HG02678 (cell line): Measurements from ENCODE around the gene IL1RN.
A peak's percentile ranks its signal among the peaks of the same experiment; 100 is the strongest.

Source experiments
- ATAC-seq: cut with Tn5 transposase; IDR thresholded peaks from one replicate; pipeline ENCODE4 v1.9.1; 2021; ENCODE audit warnings: mild to moderate bottlenecking, moderate library complexity; ENCODE audit not compliant: unreplicated experiment

IL1RN gene

DNA sequence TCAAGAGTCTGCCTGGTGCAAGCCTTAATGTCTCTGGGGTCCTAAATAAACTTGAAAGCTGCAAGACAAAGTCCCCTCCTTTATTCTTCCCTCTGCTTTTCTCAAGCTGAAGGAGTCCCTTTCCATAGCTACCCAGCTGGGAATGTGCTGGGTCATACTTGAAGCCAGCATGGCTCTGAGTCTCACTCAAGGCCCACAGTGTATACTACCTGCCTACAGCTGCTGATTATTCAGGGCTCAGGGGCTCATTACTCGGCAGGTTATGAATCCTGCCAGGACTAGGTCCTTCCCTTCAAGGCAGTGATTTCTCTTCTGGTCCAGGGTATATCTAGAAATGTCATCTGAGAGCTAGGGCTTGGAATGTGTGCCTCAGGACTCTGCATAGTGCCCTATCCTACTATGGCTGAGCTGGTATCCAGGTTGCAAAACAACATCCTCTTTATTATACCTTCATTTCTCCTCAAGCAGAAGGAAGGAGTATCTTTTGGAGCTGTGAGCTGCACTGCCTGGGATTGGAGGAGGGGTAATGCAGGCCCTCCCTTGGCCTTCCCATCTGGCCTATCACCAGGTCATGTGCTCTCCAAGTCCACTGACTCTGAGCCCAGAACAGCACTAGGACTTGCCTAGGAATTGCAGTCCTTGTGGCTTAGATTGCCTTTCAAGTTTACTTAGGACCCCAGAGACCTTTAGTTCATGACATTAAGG lies 22.3 kb downstream of the IL1RN start:
- ATAC-seq = no peak

DNA sequence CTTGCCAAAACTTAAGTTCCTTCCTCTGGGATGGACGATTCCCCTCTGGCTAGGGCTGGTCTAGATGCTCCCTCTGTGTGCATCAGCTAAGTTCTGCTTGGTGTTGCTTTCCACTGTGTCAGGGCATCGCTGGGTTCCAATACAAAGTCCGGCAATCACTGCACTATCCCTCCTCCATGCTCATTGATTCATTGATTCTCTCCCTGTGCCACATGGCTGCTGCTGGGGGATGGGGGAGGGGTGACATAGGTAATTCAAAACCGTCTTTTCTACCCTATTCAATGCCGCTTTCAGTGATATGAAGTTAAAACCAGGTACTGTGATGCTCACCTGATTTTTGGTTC lies 22.8 kb downstream of the IL1RN start:
- no peak for ATAC-seq

DNA sequence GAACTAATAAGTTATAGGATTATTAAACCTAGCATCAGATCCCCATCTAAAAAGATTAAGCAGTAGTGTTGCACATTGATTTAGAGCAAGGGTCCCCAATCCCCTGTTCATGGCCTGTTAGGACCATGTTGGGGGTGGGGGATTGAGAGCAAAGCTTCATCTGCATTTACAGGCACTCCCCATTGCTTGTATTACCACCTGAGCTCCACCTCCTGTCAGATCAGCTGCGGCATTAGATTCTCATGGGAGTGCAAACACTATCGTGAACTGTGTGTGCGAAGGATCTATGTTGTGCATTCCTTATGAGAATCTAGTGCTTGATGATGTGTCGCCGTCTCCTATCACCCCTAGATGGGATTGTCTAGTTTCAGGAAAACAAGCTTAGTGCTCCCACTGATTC lies 27.9 kb downstream of the IL1RN start:
- ATAC-seq = no peak

DNA sequence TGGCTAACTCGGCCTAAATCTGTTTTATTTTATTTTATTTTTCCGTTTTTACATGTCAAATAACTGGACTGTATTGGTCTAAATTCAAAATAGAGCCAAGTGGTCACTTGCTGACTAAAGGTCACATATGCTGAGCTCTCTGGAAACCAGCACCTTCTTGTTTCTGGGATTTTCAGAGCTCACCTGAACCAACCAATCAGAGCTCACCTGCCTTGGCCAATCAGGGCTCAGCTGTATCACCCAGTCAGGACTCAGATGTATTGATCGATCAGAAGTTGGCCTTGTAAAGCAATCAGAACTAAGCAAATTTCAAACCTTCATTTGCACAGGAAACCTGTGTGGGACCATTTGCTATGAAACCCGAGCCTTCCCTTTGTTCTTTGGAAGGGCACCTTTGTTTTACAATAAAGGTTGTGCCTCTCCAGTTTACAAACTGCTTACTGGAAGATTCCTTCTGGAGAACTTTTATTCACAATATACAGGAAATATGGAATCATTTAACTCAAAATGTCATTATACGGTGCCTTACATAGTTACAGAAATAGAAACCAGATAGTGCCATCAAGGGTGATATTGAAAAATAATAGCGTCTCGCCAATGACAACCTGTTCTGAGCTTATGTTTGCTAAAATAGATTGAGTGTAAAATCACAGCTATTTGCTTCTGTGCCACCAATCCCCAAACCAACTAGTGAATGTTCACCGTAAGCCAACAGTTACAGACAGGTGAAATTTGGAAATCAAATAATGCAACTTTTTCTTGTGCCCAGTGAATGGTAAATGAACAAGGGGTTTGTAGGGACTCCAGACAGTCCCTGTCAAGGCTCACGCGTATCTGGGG lies 29.1 kb downstream of the IL1RN start:
- ATAC-seq = no peak

DNA sequence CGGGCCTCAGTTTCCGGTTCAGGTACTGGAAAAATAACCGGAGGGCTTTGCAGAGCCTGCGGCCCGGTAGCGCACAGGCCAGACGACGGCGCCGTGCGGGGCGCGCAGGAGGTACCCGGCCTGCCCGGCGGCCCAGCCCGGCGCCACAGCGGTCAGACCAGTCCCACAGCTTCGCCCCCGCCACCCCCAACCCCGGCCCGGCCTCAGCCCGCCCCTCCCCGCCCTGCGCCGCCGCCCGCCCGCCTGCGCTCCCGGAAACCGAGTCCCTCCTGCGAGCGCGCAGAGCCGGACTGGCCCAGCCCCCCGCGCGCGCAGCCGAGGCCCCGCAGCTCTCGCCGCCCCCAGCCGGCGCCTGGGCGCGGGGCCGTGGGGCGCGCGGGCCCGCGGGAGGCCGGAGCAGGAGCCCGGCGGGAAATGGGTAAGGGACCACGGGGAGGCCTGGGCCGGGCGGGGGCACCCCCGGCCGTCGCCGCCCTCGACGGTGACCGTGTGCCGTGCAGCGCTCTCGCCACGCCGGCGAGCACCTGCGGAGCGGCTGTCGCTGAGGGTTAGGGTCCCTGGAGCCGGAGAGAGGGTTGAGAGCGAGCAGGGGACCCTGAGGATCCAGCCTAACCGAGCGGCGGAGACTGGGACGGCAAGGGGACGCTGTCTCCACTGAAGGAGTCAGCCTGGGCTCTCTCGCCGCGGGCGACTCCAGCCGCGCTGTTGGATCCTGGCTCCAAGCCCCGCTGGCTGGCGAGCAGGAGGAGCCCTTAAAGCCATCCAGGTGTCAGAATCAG lies 29.9 kb downstream of the IL1RN start:
- ATAC-seq = peak; percentile 70

DNA sequence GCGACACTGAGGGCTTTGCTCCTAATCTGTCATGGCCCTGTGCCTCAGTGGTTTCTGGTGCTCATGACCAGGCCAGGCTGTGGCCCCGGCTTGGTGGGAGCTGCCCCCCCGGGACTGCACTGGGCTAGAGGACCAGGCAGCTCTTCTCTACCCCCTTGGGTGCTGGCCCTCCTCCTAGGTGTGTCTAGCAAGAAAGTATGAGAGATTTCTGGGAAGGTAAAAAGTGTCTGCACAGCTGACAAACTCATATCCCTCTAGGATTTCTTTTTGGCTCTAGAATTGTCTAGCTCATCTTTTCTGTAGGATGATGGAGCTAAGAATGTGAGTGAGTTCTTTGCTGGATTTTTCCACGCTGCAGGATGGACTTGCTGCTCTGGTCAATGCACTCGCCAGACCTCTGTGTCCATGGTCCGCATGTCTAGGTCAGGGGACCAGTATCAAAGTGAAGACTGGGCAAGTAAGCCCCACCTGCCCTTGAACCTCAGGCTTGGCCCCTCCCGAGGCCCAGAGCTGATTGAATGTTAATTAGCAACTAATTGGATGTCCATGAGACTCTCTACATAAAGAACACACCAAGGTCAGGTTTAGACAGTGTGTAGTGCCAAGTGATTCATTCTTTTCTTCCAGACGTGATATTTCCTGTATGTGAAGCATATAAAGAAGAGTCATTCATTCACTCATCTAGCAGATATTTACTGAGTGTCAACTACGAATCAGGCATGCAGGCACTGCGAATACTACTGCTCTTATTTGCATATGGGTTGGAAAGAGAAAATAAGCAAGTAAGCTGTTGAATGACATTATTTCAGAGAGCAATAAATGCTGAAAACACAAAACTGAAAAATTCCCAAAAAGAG lies 30.7 kb downstream of the IL1RN start:
- no peak for ATAC-seq

DNA sequence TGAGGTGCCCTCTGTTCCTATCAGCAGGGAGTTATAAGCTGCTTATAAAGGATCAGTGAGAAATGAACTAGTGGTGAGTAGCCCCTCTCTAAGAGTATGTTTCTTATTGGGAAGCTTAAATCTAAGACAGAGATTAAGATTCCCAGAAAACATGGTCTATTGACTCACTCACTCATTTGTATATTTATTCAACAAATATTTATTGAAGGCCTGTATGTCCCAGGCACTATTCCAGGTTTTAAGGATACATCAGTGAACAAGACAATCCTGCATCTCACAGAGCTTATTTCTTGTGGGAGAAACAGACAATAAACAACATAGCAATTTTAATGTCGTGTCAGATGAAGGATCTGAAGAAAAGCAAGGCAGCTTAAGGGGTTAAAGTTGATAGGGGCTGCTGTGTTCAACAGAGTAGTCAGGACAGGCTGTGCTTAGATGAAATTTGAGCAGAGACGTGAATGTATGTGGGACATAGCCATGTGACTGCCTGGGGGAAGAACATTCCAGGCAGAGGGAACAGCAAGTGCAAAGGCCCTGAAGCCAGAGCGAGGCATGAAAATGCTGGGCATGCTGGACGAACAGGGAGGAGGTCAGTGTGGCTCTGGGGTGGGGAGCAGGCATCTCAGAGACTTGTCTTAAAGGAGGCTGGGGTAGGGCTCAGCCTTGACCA lies 31.6 kb downstream of the IL1RN start:
- ATAC-seq = no peak

DNA sequence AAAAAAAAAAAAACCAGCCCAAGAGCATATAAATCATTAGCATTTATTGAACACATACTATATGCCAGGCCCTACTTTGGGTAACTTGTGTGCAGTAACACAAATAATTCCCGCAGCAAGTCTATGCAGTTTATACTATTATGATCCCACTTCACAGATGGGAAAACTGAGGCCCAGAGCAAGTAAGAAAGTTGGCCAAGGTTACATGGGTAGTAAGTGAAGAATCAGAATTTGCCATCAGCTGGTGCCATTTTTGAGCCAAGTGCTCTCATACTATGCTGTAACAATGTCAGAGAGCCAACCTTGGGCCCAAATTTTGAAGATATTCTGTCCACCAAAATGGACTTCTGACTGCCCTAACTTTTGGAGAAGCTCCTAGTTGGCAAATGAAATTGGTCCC lies 32.9 kb downstream of the IL1RN start:
- ATAC-seq = no peak

DNA sequence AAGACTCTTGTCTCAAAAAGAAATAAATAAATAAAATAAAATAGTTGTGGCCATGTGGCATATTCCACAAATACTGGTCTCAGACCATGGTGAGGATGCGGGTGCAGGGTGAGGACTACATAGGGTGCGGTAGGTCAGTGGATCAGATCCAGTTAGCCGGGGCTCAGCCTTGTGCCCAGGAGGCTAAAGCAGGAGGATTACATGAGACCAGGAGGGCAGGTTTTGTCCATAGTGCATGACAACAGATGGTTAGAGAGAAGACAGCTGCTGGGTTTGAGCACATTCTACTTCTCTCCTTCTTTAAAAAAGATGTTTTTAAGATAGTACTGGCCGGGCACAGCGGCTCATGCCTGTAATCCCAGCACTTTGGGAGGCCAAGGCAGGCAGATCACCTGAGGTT lies 33.6 kb downstream of the IL1RN start:
- ATAC-seq = no peak

DNA sequence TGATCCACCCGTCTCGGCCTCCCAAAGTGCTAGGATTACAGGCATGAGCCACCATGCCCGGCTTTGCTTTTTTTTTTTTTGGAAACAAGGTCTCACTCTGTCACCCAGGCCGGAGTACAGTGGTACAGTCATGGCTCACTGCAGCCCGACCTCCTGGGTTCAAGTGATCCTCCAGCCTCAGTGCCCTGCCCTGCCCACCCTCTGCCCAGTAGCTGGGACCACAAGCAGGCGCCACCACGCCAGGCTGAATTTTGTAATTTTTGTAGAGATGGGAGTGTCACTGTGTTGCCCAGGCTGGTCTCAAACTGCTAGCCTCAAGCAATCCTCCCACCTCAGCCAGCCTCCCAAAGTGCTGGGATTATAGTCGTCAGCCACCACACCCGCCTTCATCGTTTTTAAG lies 34.8 kb downstream of the IL1RN start:
- ATAC-seq = no peak

DNA sequence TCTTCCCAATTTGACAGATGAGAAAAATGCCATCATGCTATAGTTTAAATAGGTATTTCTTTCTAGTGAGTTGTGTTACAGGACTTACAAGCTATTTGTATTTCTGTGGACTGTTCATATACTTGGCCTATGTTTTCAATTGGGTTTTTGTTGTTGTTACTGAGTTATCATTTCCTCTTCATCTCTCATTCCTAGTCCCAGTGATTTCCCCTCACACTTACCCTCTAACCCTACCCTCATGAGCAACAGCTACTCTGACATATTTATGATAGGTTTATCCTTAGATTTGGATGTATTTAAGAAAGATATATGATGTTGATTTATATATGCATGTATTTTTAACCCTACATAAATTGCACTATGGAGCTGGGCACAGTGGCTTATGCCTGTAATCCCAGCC lies 35.5 kb downstream of the IL1RN start:
- ATAC-seq = no peak

DNA sequence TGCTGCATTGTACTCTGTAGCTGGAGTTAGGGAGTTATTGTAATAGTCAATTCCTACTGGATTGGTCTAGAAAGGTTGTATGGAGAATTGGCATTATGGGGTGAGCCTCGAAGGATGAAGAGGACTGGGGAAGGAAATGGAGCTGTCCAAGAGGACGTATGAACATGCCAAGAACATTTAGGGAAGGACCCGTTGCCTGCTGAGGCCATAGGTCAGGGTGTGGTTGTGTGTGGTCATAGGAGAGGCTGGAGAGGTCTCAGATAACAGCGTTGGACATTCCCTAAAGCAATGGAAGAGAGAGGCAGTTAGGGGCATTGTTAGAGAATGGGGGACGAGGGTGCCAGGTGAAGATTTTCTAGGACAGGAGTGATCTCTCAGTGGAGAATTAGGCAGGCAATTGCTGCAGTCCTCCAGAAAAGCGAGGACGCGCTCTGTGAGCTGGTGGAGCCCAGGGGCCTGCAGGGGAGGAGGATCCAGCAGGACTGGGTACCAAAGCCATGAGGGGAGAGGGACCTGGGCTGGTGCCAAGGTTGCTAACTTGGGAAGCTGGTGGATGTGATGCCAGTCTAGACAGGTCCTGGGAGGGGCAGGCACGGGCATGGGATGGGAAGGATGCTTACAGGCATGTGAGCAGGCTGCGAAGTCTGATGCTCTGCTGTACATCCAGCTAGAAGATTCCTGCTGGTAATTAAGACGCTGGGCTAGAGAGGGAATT lies 37.0 kb downstream of the IL1RN start:
- no peak for ATAC-seq

DNA sequence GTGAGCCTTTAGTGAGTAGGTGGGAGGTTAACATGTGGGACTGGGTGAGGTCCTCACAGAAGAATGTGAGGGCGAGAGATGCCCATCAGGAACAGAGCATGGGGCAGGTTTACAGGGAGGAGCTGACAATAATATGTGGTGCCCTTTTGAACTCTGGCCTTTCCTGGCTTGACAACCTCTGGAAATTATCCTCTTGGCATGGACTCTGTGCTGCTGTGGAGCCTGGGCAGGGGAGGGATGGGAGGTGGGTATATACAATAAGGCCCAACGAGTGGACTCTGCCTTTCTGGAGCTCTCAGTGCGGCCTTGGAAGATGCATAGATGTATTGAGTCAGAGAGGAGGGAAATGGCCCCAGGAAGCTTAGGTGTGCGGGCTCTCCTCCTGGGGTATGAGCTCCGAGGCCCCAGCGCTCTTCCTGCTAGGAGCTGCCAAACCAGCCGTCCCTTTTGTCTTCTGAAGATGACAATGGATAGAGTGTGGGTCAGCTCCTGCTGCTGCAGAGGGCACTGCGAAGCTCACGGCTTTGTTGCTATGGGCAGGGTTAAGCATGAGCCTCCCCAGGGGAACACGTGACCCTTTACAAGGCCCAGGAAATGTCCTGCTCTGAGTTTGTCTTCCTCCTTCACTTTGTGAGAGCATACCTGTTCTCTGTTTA lies 37.7 kb downstream of the IL1RN start:
- no peak for ATAC-seq

DNA sequence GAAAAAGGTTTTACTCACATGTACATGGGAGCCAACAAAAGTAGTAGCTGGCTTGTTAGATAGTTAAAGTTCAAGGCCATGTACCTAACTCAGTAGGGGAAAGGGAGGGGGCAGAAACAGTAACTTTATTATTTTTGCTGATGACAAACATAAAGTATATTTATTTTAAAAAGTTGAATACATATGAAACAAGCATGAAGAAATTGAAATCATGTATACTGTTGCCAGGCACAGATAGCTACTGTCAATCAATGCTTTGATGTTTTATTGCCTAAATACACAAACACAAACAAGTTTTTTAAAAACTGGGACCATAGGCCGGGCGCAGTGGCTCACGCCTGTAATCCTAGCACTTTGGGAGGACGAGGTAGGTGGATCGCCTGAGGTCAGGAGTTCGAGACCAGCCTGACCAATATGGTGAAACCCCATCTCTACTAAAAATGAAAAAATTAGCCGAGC lies 38.8 kb downstream of the IL1RN start:
- no peak for ATAC-seq

DNA sequence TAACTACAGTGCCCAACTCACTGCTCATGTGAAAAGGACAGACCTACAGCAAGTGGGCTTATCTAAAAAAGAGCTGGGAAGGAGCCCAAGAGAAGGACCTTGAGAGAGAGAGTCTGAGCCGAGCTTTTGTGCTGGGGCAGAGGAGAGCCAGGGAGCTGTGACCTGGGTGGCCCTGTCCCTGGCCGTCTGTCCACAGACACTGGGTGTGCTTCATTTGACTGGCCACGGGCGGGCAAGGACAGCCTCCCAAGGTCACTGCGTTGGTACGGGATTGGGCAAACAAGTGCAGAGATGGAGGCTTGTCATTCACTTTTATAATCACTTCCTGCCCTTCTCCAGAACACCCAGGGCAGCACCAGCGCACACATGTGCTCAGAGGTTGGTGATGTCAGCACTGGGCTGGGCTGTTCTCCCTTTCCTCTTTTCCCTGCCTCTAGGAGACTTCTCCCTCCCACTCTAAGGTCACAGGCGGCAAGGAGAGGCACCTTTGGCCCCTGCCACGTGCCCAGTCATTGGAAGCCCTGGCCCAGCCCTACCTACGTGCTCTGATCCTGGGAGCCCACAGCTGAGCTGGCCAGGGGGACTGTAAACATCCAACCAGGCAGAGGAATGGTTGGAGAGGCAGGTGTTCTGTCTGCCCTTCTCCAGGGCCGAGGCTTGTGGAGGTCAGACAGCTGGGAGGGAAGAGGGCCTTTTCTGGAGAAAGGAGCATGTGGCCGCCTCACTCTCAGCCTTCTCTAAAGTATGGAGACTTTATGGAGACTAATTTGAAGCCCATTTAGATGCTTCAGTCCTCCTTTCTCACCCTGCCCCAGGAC lies 39.9 kb downstream of the IL1RN start:
- no peak for ATAC-seq

DNA sequence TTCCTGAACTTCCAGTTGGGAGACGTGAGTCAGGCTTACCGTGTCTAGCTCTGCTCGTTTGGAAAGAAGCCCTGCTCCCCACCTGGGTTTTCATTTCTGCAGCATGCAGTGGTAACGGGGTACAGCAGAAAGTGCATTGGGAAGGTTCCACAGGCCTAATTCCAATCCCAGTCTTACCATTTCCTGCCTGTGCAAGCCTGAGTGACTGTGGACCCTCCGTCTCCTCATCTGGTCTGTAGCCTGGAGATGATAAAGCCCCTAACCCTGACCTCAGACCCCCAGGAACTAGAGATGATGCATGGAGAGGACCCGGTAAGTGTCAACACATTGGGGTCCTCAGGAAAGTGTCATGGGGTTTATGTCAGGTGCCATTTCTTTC lies 40.6 kb downstream of the IL1RN start:
- no peak for ATAC-seq

DNA sequence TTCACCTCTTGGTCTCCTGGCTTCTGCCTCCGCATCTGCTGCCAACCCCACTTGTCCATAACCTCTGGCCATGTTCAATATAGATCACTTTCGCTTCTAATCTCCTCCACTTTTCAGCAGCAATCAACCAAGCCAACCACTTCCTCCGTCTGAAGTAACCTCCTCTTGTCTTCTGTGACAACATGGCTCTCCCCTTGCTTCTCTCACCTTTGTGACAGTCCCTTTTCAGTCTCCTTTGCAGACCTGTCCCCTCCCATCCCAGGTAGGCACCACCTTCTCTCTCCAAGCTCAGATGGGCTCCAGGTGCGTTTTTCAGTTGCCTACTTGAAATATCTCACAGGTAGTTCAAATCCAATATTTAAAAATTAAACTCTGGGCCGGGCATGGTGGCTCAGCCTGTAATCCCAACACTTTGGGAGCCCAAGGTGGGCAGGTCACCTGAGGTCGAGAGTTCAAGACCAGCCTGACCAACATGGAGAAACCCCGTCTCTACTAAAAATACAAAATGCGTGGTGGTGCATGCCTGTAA lies 41.7 kb downstream of the IL1RN start:
- ATAC-seq = no peak

DNA sequence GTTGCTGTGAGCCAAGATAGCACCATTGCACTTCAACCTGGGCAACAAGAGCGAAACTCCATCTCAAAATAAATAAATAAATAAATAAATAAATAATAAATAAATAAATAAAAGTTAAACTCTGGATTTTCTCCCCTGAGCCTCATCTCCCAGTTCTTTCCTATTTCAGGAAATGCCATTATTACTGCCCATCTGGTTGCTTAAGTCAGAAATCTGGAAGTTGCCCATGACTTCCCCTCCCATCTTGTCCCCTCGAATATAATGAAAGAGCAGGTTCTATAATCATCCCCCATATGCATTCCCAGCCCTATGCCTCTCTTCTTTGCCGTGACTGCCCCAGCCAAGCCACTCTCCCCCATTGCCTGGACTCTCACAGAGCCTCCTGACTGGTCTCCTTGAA lies 42.2 kb downstream of the IL1RN start:
- no peak for ATAC-seq
